K562 (cell line): ENCODE data around the gene DPH7. TPM values are rescaled to one million over a fixed set of nuclear protein-coding genes. Genes with fewer than 3 reads are reported as not detected.
A peak's percentile ranks its signal among the peaks of the same experiment; 100 is the strongest.

Experiments used
- BCOR ChIP-seq: fragments of 450-650 bp; IDR thresholded peaks from 2 replicates; pipeline ENCODE4 v1.6.1; 2016
- CHD1 ChIP-seq: fragments of 200-600 bp; sonication (generic); IDR thresholded peaks from one replicate; pipeline ENCODE4 v1.6.1; 2012; ENCODE audit warnings: mild to moderate bottlenecking, moderate library complexity, low read length, inconsistent platforms
- DACH1 ChIP-seq: fragments of 450-650 bp; IDR thresholded peaks from 2 replicates; pipeline ENCODE4 v1.6.1; 2018; ENCODE audit not compliant: partially characterized antibody
- E2F1 ChIP-seq: sonication (generic); formaldehyde crosslinking; IDR thresholded peaks from 2 replicates; pipeline ENCODE4 v1.8.1; 2023; ENCODE audit warnings: mild to moderate bottlenecking, missing genetic modification reagents, moderate library complexity
- E2F4 ChIP-seq: sonication (generic); formaldehyde crosslinking; IDR thresholded peaks from 2 replicates; pipeline ENCODE4 v1.8.0; 2022; ENCODE audit warnings: mild to moderate bottlenecking, low read depth, missing genetic modification reagents
- EP400 ChIP-seq: fragments of 450-650 bp; IDR thresholded peaks from 2 replicates; pipeline ENCODE4 v1.6.1; 2017; ENCODE audit warnings: antibody characterized with exemption, mild to moderate bottlenecking, moderate library complexity
- EZH2 ChIP-seq: IDR thresholded peaks from 2 replicates; pipeline ENCODE4 v1.6.1; 2012; ENCODE audit warnings: low read depth, mild to moderate bottlenecking, inconsistent platforms, low read length, borderline replicate concordance
- FOS ChIP-seq: IDR thresholded peaks from 3 replicates; pipeline ENCODE4 v1.6.1; 2011; ENCODE audit not compliant: insufficient read length; ENCODE audit errors: extremely low read depth
- GTF3C2 ChIP-seq: IDR thresholded peaks from 3 replicates; pipeline ENCODE4 v1.6.1; 2011; ENCODE audit warnings: borderline replicate concordance, mild to moderate bottlenecking, moderate library complexity; ENCODE audit not compliant: insufficient read length; ENCODE audit errors: extremely low read depth
- HNRNPK ChIP-seq: fragments of 200-400 bp; formaldehyde crosslinking; IDR thresholded peaks from one replicate; pipeline ENCODE4 v1.6.1; 2018; ENCODE audit warnings: mild to moderate bottlenecking, low read depth, low read length; ENCODE audit not compliant: poor library complexity, severe bottlenecking
- MAFF ChIP-seq: IDR thresholded peaks from 2 replicates; pipeline ENCODE4 v1.6.1; 2012; ENCODE audit warnings: low read length, improper control_type of control experiment
- PHF21A ChIP-seq: fragments of 450-650 bp; IDR thresholded peaks from 2 replicates; pipeline ENCODE4 v1.6.1; 2017; ENCODE audit warnings: low read depth, borderline replicate concordance
- SAFB ChIP-seq: fragments of 200-400 bp; formaldehyde crosslinking; IDR thresholded peaks from 2 replicates; pipeline ENCODE4 v1.6.1; 2017; ENCODE audit warnings: low read depth, low read length, borderline replicate concordance
- SAP30 ChIP-seq: fragments of 200-600 bp; sonication (generic); IDR thresholded peaks from 2 replicates; pipeline ENCODE4 v1.6.1; 2012; ENCODE audit warnings: borderline replicate concordance, low read depth, mild to moderate bottlenecking, moderate library complexity, low read length, control low read depth, inconsistent platforms; ENCODE audit not compliant: insufficient read depth, poor library complexity, severe bottlenecking
- TOE1 ChIP-seq, 2 experiments: fragments of 450-650 bp in 1 of 2; sonication (generic) in 1 of 2; formaldehyde crosslinking in 1 of 2; IDR thresholded peaks; 2 replicates each; pipeline versions ENCODE4 v1.7.1 to v1.8.0; 2016 to 2022; ENCODE audit warnings: borderline replicate concordance in 2 of 2, mild to moderate bottlenecking in 2 of 2, antibody characterized with exemption in 1 of 2, inconsistent platforms in 1 of 2, low read depth in 1 of 2, missing genetic modification reagents in 1 of 2, moderate library complexity in 1 of 2
- ZNF23 ChIP-seq: fragments of 250-450 bp; sonication (Bioruptor Pico); IDR thresholded peaks from 2 replicates; pipeline ENCODE4 v1.4.0; 2020; ENCODE audit warnings: mild to moderate bottlenecking
- ZNF263 ChIP-seq: sonication (generic); formaldehyde crosslinking; IDR thresholded peaks from 2 replicates; pipeline ENCODE4 v1.8.0; 2022; ENCODE audit warnings: mild to moderate bottlenecking, missing genetic modification reagents, borderline replicate concordance
- ZNF395 ChIP-seq: fragments of 200-800 bp; sonication (Bioruptor generic); IDR thresholded peaks from 2 replicates; pipeline ENCODE4 v1.6.1; 2017; ENCODE audit warnings: missing genetic modification characterization, missing compliant biosample characterization
- polyA plus RNA-seq, 8 experiments: library from polyadenylated mRNA; depleted of rRNA in 4 of 8; stranded (reverse) in 5 of 8; unstranded in 3 of 8; fragments of >200 nt; fragmentation: Nextera tagmentation in 2 of 8; fragmentation: Illumina TruSeq in 1 of 8; extraction: Ambion mirVana in 2 of 8; extraction: Trizol in 1 of 8; gene quantifications; 2 replicates each; pipeline versions ENCODE4 v1.2.1 to v1.2.3, GENCODE V29; 2011 to 2014; ENCODE audit warnings: inconsistent platforms in 1 of 8, missing spikeins in 1 of 8
- total RNA-seq, 7 experiments: library from RNA; depleted of rRNA in 6 of 7; stranded (reverse); fragments of >200 nt in 6 of 7; fragmentation: Illumina TruSeq in 2 of 7; extraction: Trizol in 2 of 7; gene quantifications; 2 replicates each; pipeline versions ENCODE4 v1.2.1 to v1.2.3, GENCODE V29; 2011 to 2021; ENCODE audit warnings: low replicate concordance in 1 of 7

The DPH7 gene
- total and polyA plus RNA-seq, 9 of the 15 experiments (the other 6 are each of a cell fraction or from before 2014, with no cell fraction given), result 13.9 to 68.6 (median 41.3) TPM

GRCh38 chr9:137511758-137512463 lies 66.8 kb downstream of the DPH7 start (continued):
- TF ChIP-seq ZNF23 (CRISPR knock-in tag) (no peak), E2F4 (CRISPR knock-in tag) (peak; percentile 32; the same call in 1 of the 2 replicates), HNRNPK (no peak), PHF21A (no peak), EP400 (peak; percentile 38; the same call in 1 of the 2 replicates), FOS (peak; percentile 27), ZNF263 (CRISPR knock-in tag) (peak; percentile 66; the same call in 1 of the 2 replicates), DACH1 (peak; percentile 65), MAFF (no peak; the same call in 1 of the 2 replicates), E2F1 (CRISPR knock-in tag) (peak; percentile 43; the same call in 1 of the 2 replicates), CHD1 (no peak), SAP30 (no peak), GTF3C2 (no peak), BCOR (peak; percentile 45; the same call in 1 of the 2 replicates), ZNF395 (CRISPR knock-in tag) (peak; percentile 42; the same call in 1 of the 2 replicates), SAFB (no peak), EZH2 (no peak), TOE1 (IDR thresholded peaks at IDR 0.05; ENCODE audit: borderline replicate concordance) (peak; percentile 71; the same call in 1 of the 2 replicates), TOE1 (CRISPR knock-in tag; IDR thresholded peaks at IDR 0.05; ENCODE audit: borderline replicate concordance, low read depth) (no peak)
